Measurements from ENCODE around the gene USP26.
A peak's percentile ranks its signal among the peaks of the same experiment; 100 is the strongest.
"Not testable (repeated sequence)": the region's sequence is repeated elsewhere in the genome, so short reads cannot be mapped to it uniquely, and the experiment has no call there.

USP26 gene

DNA sequence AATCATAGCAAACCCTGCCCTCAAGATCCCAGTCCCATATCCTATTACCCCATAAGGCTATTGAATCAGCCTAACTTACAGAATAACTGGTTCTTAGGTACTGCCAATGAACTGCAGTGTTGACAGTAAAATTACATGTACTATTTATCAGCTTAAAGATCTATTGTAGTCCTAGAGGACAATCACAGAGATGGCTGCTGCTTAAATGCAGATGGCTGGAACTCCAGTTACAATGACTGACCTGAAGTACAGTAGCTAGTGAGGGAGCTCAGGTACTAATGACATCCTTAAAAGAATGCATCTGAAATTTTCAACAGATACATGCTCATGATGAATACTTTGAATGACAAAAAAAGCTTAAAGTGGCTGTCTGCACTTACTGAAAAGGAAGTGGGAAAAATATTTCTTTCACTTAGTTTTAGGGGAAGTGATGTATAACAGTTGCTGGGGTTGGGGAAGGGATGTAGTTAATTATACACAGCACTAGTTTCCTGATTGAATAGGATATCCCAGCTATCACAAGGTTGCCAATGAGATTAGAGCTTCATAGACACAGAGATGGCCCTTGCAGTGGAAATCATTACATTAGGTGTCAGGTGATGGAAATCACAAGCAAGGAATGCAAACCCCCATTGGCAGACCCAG lies 42.0 kb downstream of the USP26 start:
- DNase-seq (ENCODE audit: low read depth) = no peak
- TF ChIP-seq, protein P1, sequence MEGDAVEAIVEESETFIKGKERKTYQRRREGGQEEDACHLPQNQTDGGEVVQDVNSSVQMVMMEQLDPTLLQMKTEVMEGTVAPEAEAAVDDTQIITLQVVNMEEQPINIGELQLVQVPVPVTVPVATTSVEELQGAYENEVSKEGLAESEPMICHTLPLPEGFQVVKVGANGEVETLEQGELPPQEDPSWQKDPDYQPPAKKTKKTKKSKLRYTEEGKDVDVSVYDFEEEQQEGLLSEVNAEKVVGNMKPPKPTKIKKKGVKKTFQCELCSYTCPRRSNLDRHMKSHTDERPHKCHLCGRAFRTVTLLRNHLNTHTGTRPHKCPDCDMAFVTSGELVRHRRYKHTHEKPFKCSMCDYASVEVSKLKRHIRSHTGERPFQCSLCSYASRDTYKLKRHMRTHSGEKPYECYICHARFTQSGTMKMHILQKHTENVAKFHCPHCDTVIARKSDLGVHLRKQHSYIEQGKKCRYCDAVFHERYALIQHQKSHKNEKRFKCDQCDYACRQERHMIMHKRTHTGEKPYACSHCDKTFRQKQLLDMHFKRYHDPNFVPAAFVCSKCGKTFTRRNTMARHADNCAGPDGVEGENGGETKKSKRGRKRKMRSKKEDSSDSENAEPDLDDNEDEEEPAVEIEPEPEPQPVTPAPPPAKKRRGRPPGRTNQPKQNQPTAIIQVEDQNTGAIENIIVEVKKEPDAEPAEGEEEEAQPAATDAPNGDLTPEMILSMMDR (IDR thresholded peaks at IDR 0.05; ENCODE audit: control insufficient read depth, extremely low read depth, insufficient read depth) = no peak
- no peak overlapping the region for H3K4me3 ChIP-seq (ENCODE audit: low read depth, low read length)

DNA sequence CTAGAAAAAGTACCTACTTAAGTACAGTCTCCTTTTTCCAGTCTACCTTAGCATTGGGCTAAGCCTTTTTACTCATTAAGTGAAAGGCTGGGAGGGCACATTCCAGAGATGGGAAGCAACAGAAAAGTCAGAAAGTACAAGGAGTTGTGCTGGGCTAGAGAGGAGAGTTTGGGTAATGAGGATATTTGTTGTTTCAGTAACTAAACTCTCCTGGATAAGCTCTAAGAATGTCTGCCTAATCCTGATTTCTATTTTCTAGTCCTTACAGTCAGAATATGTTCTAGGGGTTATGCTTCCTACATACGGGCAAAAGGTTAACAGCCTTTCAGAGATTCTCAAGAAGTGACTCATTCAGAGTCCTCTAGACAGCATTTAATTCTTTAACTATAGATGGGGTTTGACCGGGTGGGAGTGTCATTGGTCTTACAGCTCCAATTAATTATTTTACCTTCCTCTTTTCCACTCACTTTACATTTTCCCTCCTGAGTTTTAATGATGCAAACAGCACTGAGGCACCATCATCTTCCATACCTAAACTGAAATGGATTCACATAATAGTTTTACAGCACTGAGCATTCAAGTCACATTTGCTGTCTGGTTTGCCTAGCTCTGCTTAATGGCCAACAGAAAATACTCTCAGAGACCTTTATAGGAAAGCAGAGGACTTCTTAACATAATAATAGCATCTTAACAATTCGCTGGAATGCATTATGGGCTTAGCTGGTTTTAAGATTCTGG lies 42.9 kb downstream of the USP26 start:
- no peak overlapping the region for H3K4me3 ChIP-seq (ENCODE audit: low read depth, low read length)
- TF ChIP-seq, protein P1 (IDR thresholded peaks at IDR 0.05; ENCODE audit: control insufficient read depth, extremely low read depth, insufficient read depth) = no peak
- no peak for DNase-seq (ENCODE audit: low read depth)

DNA sequence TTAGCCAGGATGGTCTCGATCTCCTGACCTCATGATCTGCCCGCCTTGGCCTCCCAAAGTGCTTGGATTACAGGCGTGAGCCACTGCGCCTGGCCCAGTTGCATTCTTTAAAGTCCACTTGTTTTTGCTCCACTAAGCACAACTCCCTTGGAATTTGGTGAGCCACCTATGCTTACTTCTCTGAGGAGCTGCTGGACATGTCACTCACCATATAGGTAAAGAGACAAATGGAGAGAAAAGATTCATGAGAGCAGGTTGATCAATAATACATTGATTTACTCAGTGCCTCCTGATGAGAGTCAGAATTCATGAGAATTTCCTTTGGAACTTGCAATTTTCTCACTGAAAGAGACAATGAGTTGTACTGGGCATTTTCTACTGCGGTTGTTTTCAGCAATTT lies 48.2 kb downstream of the USP26 start:
- no peak overlapping the region for H3K4me3 ChIP-seq (ENCODE audit: low read depth, low read length)
- TF ChIP-seq, protein P1 (IDR thresholded peaks at IDR 0.05; ENCODE audit: control insufficient read depth, extremely low read depth, insufficient read depth) = no peak
- no peak for DNase-seq (ENCODE audit: low read depth)

DNA sequence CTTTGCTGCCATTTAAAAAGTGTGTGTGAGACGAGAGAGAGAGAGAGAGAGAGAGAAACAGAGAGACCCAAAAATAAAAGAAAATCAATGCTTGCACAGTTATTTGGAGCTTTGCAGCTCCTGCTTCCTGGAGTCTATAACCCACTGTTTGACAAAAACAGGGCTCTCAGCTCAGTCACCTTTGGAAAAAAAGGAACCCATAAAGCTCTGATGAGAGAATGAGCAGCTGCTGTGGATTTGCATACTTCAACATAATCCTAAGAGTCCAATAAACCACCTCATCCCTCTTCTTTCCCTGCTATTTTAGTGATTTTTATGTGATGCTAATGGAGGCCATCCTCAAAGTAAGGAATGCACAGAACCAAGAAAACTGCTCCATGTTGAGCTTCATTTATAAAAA lies 50.3 kb downstream of the USP26 start:
- TF ChIP-seq, protein P1 (IDR thresholded peaks at IDR 0.05; ENCODE audit: control insufficient read depth, extremely low read depth, insufficient read depth) = no peak
- H3K4me3 ChIP-seq (ENCODE audit: low read depth, low read length) = no peak overlapping the region
- DNase-seq (ENCODE audit: low read depth) = no peak

DNA sequence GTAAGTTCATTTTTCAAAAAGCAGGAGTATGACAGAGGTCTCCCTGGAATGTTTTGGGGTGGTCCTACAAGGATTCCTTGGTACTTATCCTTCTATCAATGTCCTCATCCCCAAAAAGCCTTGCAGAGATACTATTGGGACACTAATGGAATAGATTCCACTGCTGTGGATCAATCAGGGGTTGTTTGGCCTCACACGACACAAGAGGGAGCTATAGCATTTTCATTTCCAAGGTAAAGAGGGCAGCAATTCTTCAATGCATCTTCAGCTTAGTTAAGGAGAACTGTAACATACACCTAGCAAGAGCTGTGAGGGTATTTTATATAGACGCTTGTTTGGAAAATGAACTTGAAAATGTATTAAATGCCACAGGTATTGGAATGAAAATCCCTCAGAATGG lies 50.9 kb downstream of the USP26 start:
- DNase-seq (ENCODE audit: low read depth) = no peak
- TF ChIP-seq, protein P1 (IDR thresholded peaks at IDR 0.05; ENCODE audit: control insufficient read depth, extremely low read depth, insufficient read depth) = peak; percentile 53
- no peak overlapping the region for H3K4me3 ChIP-seq (ENCODE audit: low read depth, low read length)

DNA sequence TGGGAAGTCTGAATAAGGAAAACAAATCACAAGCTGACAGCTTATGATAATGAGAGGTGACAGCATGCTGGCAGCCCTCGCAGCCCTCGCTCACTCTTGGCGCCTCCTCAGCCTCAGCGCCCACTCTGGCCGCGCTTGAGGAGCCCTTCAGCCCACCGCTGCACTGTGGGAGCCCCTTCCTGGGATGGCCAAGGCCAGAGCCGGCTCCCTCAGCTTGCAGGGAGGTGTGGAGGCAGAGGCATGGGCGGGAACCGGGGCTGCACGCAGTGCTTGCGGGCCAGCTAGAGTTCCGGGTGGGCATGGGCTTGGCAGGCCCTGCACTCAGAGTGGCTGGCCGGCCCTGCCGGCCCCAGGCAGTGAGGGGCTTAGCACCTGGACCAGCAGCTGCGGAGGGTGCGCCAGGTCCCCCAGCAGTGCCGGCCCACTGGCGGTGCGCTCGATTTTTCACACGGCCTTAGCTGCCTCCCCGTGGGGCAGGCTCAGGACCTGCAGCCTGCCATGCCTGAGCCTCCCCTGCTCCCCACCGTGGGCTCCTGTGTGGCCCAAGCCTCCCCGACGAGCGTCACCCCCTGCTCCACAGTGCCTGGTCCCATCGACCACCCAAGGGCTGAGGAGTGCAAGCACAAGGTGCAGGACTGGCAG lies 52.6 kb downstream of the USP26 start:
- DNase-seq (ENCODE audit: low read depth) = not testable (repeated sequence)

DNA sequence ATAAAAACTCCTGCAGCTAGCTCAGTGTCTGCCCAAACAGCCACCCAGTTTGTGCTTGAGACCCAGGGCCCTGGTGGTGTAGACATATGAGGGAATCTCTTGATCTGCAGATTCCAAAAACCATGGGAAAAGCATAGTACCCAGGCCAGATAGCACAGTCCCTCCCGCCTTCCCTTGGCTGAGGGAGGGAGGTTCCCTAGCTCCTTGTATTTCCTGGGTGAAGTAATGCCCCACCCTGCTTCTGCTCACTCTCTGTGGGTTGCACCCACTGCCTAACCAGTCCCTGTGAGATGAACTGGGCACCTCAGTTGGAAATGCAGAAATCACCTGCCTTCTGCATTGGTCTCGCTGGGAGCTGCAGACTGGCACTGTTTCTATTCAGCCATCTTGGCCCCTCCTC lies 54.6 kb downstream of the USP26 start:
- no peak overlapping the region for H3K4me3 ChIP-seq (ENCODE audit: low read depth, low read length)
- DNase-seq (ENCODE audit: low read depth) = no peak
- TF ChIP-seq, protein P1 (IDR thresholded peaks at IDR 0.05; ENCODE audit: control insufficient read depth, extremely low read depth, insufficient read depth) = no peak

More for the DNA sequence above, 52.6 kb downstream of the USP26 start:
- H3K4me3 ChIP-seq (ENCODE audit: low read depth, low read length) = not testable (repeated sequence)

Measured in LNCaP clone FGC (cell line).